ENCODE measurements around the gene MYO5A.

MYO5A gene

GRCh38 chr15:52414936-52415335 lies 113.7 kb downstream of the MYO5A start:
- Mint-ChIP-seq H3K36me3 (ENCODE audit: low read depth) (no peaks in the 10 kb centered on the region), H3K4me3 (no peak overlapping the region), H3K27ac (peak overlapping the region in 1 of 3 experiments; percentile 27), H3K27me3 (ENCODE audit: low read depth) (no peaks in the 10 kb centered on the region), H3K9me3 (no peaks in the 10 kb centered on the region), H3K4me1 (peaks cover 14% of the 10 kb centered on the region)
- TF ChIP-seq CTCF (IDR thresholded peaks at IDR 0.05; ENCODE audit: unreplicated experiment in 3 of 3), result no peak

GRCh38 chr15:52408823-52409222 lies 119.9 kb downstream of the MYO5A start:
- Mint-ChIP-seq H3K4me1 (peaks cover 12% of the 10 kb centered on the region), H3K27ac (no peak overlapping the region), H3K9me3 (no peaks in the 10 kb centered on the region), H3K27me3 (ENCODE audit: low read depth) (no peaks in the 10 kb centered on the region), H3K4me3 (no peak overlapping the region), H3K36me3 (ENCODE audit: low read depth) (no peaks in the 10 kb centered on the region)
- no peak for TF ChIP-seq CTCF (IDR thresholded peaks at IDR 0.05; ENCODE audit: unreplicated experiment in 3 of 3)

- Mint-ChIP-seq H3K4me1 (peaks cover 12% of the 10 kb centered on the region), H3K4me3 (no peak overlapping the region), H3K27ac (no peak overlapping the region)
Observed at GRCh38 chr15:52407374-52407773, 121.3 kb downstream of the MYO5A start.

GRCh38 chr15:52406601-52407000 lies 122.1 kb downstream of the MYO5A start:
- Mint-ChIP-seq H3K27me3 (ENCODE audit: low read depth) (no peaks in the 10 kb centered on the region), H3K27ac (peak overlapping the region in 1 of 3 experiments; percentile 23), H3K4me1 (peaks cover 12% of the 10 kb centered on the region), H3K9me3 (no peaks in the 10 kb centered on the region), H3K4me3 (no peak overlapping the region), H3K36me3 (ENCODE audit: low read depth) (no peaks in the 10 kb centered on the region)
- TF ChIP-seq CTCF (IDR thresholded peaks at IDR 0.05; ENCODE audit: unreplicated experiment in 3 of 3), result no peak

More at GRCh38 chr15:52407374-52407773, 121.3 kb downstream of the MYO5A start:
- Mint-ChIP-seq H3K27me3 (ENCODE audit: low read depth) (no peaks in the 10 kb centered on the region), H3K9me3 (no peaks in the 10 kb centered on the region), H3K36me3 (ENCODE audit: low read depth) (no peaks in the 10 kb centered on the region)
- TF ChIP-seq CTCF (IDR thresholded peaks at IDR 0.05; ENCODE audit: unreplicated experiment in 3 of 3), result no peak

GRCh38 chr15:52405856-52406255 lies 122.8 kb downstream of the MYO5A start:
- peaks cover 12% of the 10 kb centered on the region for H3K4me1 Mint-ChIP-seq
- no peak overlapping the region for H3K27ac Mint-ChIP-seq

More at GRCh38 chr15:52405856-52406255, 122.8 kb downstream of the MYO5A start:
- Mint-ChIP-seq H3K36me3 (ENCODE audit: low read depth) (no peaks in the 10 kb centered on the region), H3K27me3 (ENCODE audit: low read depth) (no peaks in the 10 kb centered on the region), H3K9me3 (no peaks in the 10 kb centered on the region), H3K4me3 (no peak overlapping the region)
- no peak for TF ChIP-seq CTCF (IDR thresholded peaks at IDR 0.05; ENCODE audit: unreplicated experiment in 3 of 3)

Measured in nephron (organoid).